SHP77 treated with DMSO at 0.1 percent for 48 hours (cell line): ENCODE data around the gene CKMT2.

Experiments used
- DNase-seq: peaks from one replicate; lab custom pipeline; 2025; lab: John Stamatoyannopoulos, UW

The CKMT2 gene

GRCh38 chr5:81308836-81309235, 75.7 kb downstream of the CKMT2 start:
- no peak for DNase-seq

- DNase-seq = no peak
Observed at GRCh38 chr5:81310402-81311063, 77.4 kb downstream of the CKMT2 start.

DNA sequence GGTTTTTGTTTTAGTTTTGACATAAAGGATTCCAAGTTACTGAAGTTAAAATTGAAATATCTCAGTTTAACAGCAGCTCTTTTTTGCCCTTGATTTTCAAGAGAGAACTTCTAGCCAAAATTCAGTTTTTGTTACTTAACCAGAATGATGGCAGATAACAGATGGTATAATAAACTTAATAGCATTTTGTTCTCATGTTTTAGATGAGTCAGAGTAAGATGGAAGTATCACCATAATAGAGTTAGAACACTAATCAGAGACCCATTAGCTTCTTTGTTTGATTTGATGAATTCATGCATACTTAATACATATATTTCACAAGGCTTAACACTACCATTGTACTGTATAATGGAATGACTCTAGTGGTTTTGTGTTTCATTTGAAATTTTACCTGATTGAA, 80.2 kb downstream of the CKMT2 start:
- no peak for DNase-seq

- no peak for DNase-seq
Observed at GRCh38 chr5:81313686-81314085, 80.6 kb downstream of the CKMT2 start.

- DNase-seq = no peak
Observed at GRCh38 chr5:81314581-81314980, 81.5 kb downstream of the CKMT2 start.

- no peak for DNase-seq
Observed at GRCh38 chr5:81315336-81315735, 82.2 kb downstream of the CKMT2 start.

DNA sequence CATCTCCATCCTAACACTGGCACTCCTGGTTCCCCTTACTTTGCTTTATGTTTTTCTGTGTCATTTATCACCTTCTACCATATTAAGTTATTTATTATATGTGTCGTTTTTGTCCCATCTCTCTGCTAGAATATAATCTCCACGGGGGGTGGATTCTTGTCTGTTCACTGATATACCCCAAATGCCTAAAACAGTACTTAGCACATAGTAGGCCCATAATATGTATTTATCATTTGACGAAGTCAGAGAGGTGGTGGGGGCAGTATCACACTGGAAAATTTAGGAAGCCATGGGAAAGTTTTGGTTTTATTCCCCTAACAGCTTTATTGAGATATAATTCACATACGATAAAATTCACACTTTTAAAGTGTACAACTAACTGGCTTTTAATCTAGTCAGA, 82.7 kb downstream of the CKMT2 start:
- DNase-seq = no peak
